ENCODE measurements around the gene ANGPTL1. TPM values are rescaled to one million over a fixed set of nuclear protein-coding genes. Genes with fewer than 3 reads are reported as not detected.

The ANGPTL1 gene
- total RNA-seq: 0.32 and 3.8 TPM in 2 replicates

GRCh38 chr1:178870944-178871343 is at the start of gene ANGPTL1:
Gene ANGPTL1 (minus strand): TSS chr1:178871077. CDS start chr1:178865776, 5,301 bp downstream.

Other genes with a start within 250 kb of the ANGPTL1 start
- 19.5 and 26.6 TPM in 2 replicates for gene RALGPS2, start 145.8 kb downstream of the ANGPTL1 start, total RNA-seq
- gene FAM20B, start 154.8 kb upstream of the ANGPTL1 start, total RNA-seq: 33.5 and 38.0 TPM in 2 replicates
- 28.1 and 34.4 TPM in 2 replicates for gene TOR3A, start 211.0 kb upstream of the ANGPTL1 start, total RNA-seq

All from epithelial cell of umbilical artery (primary cell).